Erythroblast (primary cell): ENCODE results near the gene OIT3.

ENCODE experiments used
- GATA1 ChIP-seq: IDR thresholded peaks from 2 replicates; pipeline ENCODE4 v1.6.1; 2011; ENCODE audit warnings: low read depth, mild to moderate bottlenecking, control low read depth, low read length, moderate library complexity
- POLR2A ChIP-seq: IDR thresholded peaks from 2 replicates; pipeline ENCODE4 v1.6.1; 2011; ENCODE audit warnings: mild to moderate bottlenecking, low read length

DNA sequence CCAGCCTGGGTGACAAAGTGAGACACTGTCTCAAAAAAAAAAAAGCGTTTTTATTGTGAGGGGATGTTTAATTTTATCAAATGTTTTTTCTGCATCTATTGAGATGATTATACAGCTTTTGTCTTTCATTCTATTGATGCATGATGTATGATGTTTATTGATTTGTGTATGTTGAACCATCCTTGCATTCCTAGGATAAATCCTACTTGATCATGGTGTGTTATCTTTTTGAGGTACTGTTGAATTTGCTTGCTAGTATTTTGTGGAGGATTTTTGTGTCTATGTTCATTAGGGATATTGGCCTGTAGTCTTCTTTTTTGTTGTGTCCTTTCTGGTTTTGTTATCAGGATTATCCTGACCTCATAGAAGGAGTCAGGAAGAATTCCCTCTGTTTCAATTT lies 83.3 kb downstream of the OIT3 start:
- TF ChIP-seq POLR2A (no peak), GATA1 (no peak)
